HL-60/S4 treated with retinoic acid at 250 ng/mL for 4 days and 3 days (cell line): ENCODE results near the gene TNS3.

Source experiments
- in situ Hi-C: fragments of 300-500 bp; cut with MboI; formaldehyde crosslinking; loops from 2 replicates; pipeline ENCODE4 v1.7.0; 2022; ENCODE audit warnings: low sequenced_read_pairs

TNS3 gene

GRCh38 chr7:47393406-47393805, 188.5 kb downstream of the TNS3 start:
- in situ Hi-C loops = no loop called here

- in situ Hi-C loops = no loop called here
Measured at GRCh38 chr7:47392241-47392759, 189.6 kb downstream of the TNS3 start.

GRCh38 chr7:47391726-47392125, 190.2 kb downstream of the TNS3 start:
- in situ Hi-C loops = no loop called here

GRCh38 chr7:47390914-47391313, 191.0 kb downstream of the TNS3 start:
- in situ Hi-C loops = no loop called here

- in situ Hi-C loops = no loop called here
Measured at GRCh38 chr7:47389923-47390630, 191.8 kb downstream of the TNS3 start.

- in situ Hi-C loops = no loop called here
Measured at GRCh38 chr7:47389171-47389922, 192.6 kb downstream of the TNS3 start.

GRCh38 chr7:47387506-47387905, 194.4 kb downstream of the TNS3 start:
- in situ Hi-C loops = no loop called here

- in situ Hi-C loops = no loop called here
Measured at GRCh38 chr7:47386273-47386835, 195.6 kb downstream of the TNS3 start.

GRCh38 chr7:47385536-47386125, 196.3 kb downstream of the TNS3 start:
- in situ Hi-C loops = no loop called here

- in situ Hi-C loops = no loop called here
Measured at GRCh38 chr7:47384755-47385535, 197.0 kb downstream of the TNS3 start.

- in situ Hi-C loops = no loop called here
Measured at GRCh38 chr7:47383696-47384445, 198.0 kb downstream of the TNS3 start.

- in situ Hi-C loops = no loop called here
Measured at GRCh38 chr7:47383072-47383471, 198.8 kb downstream of the TNS3 start.

GRCh38 chr7:47382200-47382599, 199.7 kb downstream of the TNS3 start:
- in situ Hi-C loops = no loop called here

- in situ Hi-C loops = no loop called here
Measured at GRCh38 chr7:47381134-47381495, 200.8 kb downstream of the TNS3 start.

GRCh38 chr7:47380325-47381133, 201.4 kb downstream of the TNS3 start:
- in situ Hi-C loops = no loop called here

GRCh38 chr7:47379629-47380324, 202.1 kb downstream of the TNS3 start:
- in situ Hi-C loops = no loop called here

GRCh38 chr7:47378728-47379395, 203.0 kb downstream of the TNS3 start:
- in situ Hi-C loops = no loop called here

GRCh38 chr7:47377741-47378140, 204.2 kb downstream of the TNS3 start:
- in situ Hi-C loops = no loop called here
